ENCODE data around the gene RTN1.

DNA sequence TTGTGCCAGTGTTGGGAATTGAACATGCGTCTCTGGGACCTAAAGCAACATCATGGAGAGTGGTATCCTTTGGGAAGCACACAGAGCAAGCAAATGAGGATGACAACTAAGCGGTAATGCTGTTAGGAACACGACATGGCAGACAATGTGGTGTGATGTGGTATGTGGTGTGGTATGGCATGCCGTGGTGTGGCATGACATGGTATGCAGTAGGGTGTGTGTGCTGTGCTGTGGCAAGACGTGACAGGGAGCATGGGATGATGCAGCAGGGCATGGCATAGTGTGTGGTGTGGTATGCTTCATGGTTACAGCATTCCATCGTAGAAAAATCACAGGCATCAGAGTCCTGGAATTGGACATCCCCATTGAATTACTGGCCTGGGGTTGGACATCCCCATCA is 108.7 kb downstream of the RTN1 start:
- TF ChIP-seq JUND (IDR thresholded peaks at IDR 0.05; ENCODE audit: borderline replicate concordance, low read depth, low read length) (no peak), JUND (tag; IDR thresholded peaks at IDR 0.05; ENCODE audit: borderline replicate concordance, low read depth, low read length) (no peak), MYC (IDR thresholded peaks at IDR 0.05; ENCODE audit: low read depth, low read length) (no peak), MYC (CRISPR knock-in tag; IDR thresholded peaks at IDR 0.05; ENCODE audit: borderline replicate concordance, low read depth) (no peak), EZH2 (IDR thresholded peaks at IDR 0.05; ENCODE audit: borderline replicate concordance, low read depth, low read length) (no peak), LARP7 (IDR thresholded peaks at IDR 0.05) (no peak), ZNF311 (CRISPR knock-in tag; IDR thresholded peaks at IDR 0.05) (no peak), PHF8 (IDR thresholded peaks at IDR 0.05; ENCODE audit: borderline replicate concordance, low read length) (no peak), PRPF4 (IDR thresholded peaks at IDR 0.05; ENCODE audit: insufficient read depth, low read depth, low read length, poor library complexity, severe bottlenecking) (no peak), BACH1 (tag; IDR thresholded peaks at IDR 0.05) (no peak), KDM1A (IDR thresholded peaks at IDR 0.05) (no peak)
- TF ChIP-seq, protein P1, sequence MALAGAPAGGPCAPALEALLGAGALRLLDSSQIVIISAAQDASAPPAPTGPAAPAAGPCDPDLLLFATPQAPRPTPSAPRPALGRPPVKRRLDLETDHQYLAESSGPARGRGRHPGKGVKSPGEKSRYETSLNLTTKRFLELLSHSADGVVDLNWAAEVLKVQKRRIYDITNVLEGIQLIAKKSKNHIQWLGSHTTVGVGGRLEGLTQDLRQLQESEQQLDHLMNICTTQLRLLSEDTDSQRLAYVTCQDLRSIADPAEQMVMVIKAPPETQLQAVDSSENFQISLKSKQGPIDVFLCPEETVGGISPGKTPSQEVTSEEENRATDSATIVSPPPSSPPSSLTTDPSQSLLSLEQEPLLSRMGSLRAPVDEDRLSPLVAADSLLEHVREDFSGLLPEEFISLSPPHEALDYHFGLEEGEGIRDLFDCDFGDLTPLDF (CRISPR knock-in tag; IDR thresholded peaks at IDR 0.05) = no peak

Measured in K562 (cell line).